Measurements from ENCODE around the gene MEI1. TPM values are rescaled to one million over a fixed set of nuclear protein-coding genes. Genes with fewer than 3 reads are reported as not detected.

The MEI1 gene
- total RNA-seq, 1 donor from 2014 or later = 1.3 TPM

DNA sequence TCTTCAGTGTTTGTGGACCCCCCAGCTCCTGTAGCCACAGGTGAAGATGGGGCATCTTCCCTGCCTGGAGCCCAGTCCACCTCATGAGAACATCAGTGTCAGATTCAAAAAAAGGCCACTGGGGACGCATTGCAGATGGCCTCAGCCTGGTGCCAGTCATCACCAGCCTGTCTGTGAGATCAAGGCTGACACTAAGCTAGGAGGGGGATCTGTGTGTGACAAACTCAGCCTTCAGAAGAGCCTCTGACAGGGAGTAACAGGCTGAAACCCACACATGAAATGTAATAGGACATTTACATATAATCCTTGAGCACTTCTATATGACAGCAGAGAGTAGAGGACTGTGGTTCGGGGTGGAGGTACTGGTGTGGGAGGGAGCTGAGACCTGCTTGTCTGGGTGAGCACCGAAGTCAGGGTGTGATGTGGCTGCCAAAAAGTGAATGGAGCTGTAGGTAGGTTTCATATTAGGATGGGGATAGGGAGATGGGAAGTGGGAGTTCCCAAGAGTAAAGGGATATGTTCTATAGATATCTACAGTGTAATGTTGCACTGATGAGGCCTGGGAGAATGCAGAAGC is 80.7 kb downstream of the MEI1 start:
- H3K27me3 Mint-ChIP-seq (ENCODE audit: low read depth) = no peaks in the 10 kb centered on the region
- H3K9me3 Mint-ChIP-seq = no peaks in the 10 kb centered on the region
- TF ChIP-seq CTCF (IDR thresholded peaks at IDR 0.05; ENCODE audit: unreplicated experiment) = no peak
- H3K27ac Mint-ChIP-seq = no peak overlapping the region
- H3K4me3 Mint-ChIP-seq = no peak overlapping the region
- H3K36me3 Mint-ChIP-seq = no peaks in the 10 kb centered on the region
- no peak for DNase-seq (ENCODE audit: low spot score in 2 of 2, unreplicated experiment in 2 of 2)
- H3K4me1 Mint-ChIP-seq = no peaks in the 10 kb centered on the region

DNA sequence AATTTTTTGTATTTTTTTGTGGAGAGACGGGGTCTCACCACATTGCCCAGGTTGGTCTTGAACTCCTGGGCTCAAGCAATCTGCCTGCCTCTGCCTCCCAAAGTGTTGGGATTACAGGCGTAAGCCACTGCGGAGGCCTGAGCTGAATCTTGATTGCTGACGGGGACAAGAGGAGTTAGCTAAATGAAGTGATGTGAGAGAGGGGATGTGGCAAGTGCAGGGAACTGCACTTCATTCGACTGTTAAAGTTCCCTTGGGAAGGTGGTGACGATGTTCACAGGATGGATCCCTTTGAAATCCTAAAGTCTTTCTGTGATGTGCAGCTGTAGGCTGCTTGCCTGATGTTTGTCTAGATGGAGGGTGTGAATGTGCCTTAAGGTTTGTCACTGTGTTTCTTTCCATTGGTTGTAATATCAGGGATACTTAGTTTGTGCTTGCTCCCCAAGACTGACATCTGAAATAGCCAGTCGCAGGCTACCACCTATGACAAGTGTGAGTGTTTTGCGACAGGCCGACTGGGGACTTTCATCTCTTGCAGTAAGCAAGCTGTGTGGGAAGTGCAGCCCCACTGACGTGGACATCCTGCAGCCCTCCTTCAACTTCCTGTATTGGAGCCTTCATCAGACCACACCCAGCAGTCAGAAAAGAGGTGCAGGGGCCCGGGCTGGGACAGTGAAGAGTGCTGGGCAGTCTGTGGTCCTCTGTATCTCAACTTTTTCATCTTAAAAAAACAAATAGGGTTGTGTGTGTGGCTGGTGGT is 81.6 kb downstream of the MEI1 start:
- H3K4me1 Mint-ChIP-seq = no peaks in the 10 kb centered on the region
- no peak overlapping the region for H3K27ac Mint-ChIP-seq
- no peak overlapping the region for H3K4me3 Mint-ChIP-seq
- no peaks in the 10 kb centered on the region for H3K27me3 Mint-ChIP-seq (ENCODE audit: low read depth)
- H3K36me3 Mint-ChIP-seq = no peaks in the 10 kb centered on the region
- DNase-seq (ENCODE audit: low spot score in 2 of 2, unreplicated experiment in 2 of 2) = no peak
- H3K9me3 Mint-ChIP-seq = no peaks in the 10 kb centered on the region
- no peak for TF ChIP-seq CTCF (IDR thresholded peaks at IDR 0.05; ENCODE audit: unreplicated experiment)

GRCh38 chr22:41781507-41781906 is 82.2 kb downstream of the MEI1 start:
- H3K27me3 Mint-ChIP-seq (ENCODE audit: low read depth) = no peaks in the 10 kb centered on the region
- no peaks in the 10 kb centered on the region for H3K36me3 Mint-ChIP-seq
- TF ChIP-seq CTCF (IDR thresholded peaks at IDR 0.05; ENCODE audit: unreplicated experiment) = no peak
- no peak overlapping the region for H3K27ac Mint-ChIP-seq
- H3K4me1 Mint-ChIP-seq = no peaks in the 10 kb centered on the region
- no peaks in the 10 kb centered on the region for H3K9me3 Mint-ChIP-seq
- H3K4me3 Mint-ChIP-seq = no peak overlapping the region
- no peak for DNase-seq (ENCODE audit: low spot score in 2 of 2, unreplicated experiment in 2 of 2)

GRCh38 chr22:41782316-41782715 is 83.0 kb downstream of the MEI1 start:
- Mint-ChIP-seq H3K9me3 (no peaks in the 10 kb centered on the region), H3K4me3 (no peak overlapping the region), H3K27me3 (ENCODE audit: low read depth) (no peaks in the 10 kb centered on the region), H3K4me1 (no peaks in the 10 kb centered on the region), H3K36me3 (no peaks in the 10 kb centered on the region), H3K27ac (no peak overlapping the region)
- DNase-seq (ENCODE audit: low spot score in 2 of 2, unreplicated experiment in 2 of 2) = no peak
- TF ChIP-seq CTCF (IDR thresholded peaks at IDR 0.05; ENCODE audit: unreplicated experiment) = no peak

- no peak overlapping the region for H3K27ac Mint-ChIP-seq
- no peaks in the 10 kb centered on the region for H3K4me1 Mint-ChIP-seq
- H3K9me3 Mint-ChIP-seq = no peaks in the 10 kb centered on the region
- no peak overlapping the region for H3K4me3 Mint-ChIP-seq
- no peak for TF ChIP-seq CTCF (IDR thresholded peaks at IDR 0.05; ENCODE audit: unreplicated experiment)
- no peak for DNase-seq (ENCODE audit: low spot score in 2 of 2, unreplicated experiment in 2 of 2)
- H3K36me3 Mint-ChIP-seq = no peaks in the 10 kb centered on the region
- H3K27me3 Mint-ChIP-seq (ENCODE audit: low read depth) = no peaks in the 10 kb centered on the region
Observed at GRCh38 chr22:41782751-41783150, 83.4 kb downstream of the MEI1 start.
